ENCODE data around the gene EXOC4.
"Not testable (repeated sequence)": the region's sequence is repeated elsewhere in the genome, so short reads cannot be mapped to it uniquely, and the experiment has no call there.

EXOC4 gene

GRCh38 chr7:133303931-133304330, 51.1 kb downstream of the EXOC4 start:
- ATAC-seq (replicated peaks) (no peak), DNase-seq (no peak)
- H3K27me3 Mint-ChIP-seq: no peaks in the 10 kb centered on the region
- no peaks in the 10 kb centered on the region for H3K9me3 Mint-ChIP-seq
- no peak overlapping the region for H3K4me3 Mint-ChIP-seq
- H3K27ac Mint-ChIP-seq: no peak overlapping the region
- H3K36me3 Mint-ChIP-seq (ENCODE audit: insufficient read depth): peaks cover 25% of the 10 kb centered on the region
- peaks cover 0 to 17% of the 10 kb centered on the region in 2 donors for H3K4me1 Mint-ChIP-seq (ENCODE audit: low read depth in 2 of 2)

GRCh38 chr7:133309333-133309732, 56.5 kb downstream of the EXOC4 start:
- H3K4me3 Mint-ChIP-seq: no peak overlapping the region
- DNase-seq (no peak), ATAC-seq (replicated peaks) (no peak)
- H3K27me3 Mint-ChIP-seq: no peaks in the 10 kb centered on the region
- H3K36me3 Mint-ChIP-seq (ENCODE audit: insufficient read depth): peaks cover 26% of the 10 kb centered on the region
- H3K4me1 Mint-ChIP-seq (ENCODE audit: low read depth in 2 of 2): peaks cover 8 to 17% of the 10 kb centered on the region in 2 donors
- no peaks in the 10 kb centered on the region for H3K9me3 Mint-ChIP-seq
- H3K27ac Mint-ChIP-seq: no peak overlapping the region

DNA sequence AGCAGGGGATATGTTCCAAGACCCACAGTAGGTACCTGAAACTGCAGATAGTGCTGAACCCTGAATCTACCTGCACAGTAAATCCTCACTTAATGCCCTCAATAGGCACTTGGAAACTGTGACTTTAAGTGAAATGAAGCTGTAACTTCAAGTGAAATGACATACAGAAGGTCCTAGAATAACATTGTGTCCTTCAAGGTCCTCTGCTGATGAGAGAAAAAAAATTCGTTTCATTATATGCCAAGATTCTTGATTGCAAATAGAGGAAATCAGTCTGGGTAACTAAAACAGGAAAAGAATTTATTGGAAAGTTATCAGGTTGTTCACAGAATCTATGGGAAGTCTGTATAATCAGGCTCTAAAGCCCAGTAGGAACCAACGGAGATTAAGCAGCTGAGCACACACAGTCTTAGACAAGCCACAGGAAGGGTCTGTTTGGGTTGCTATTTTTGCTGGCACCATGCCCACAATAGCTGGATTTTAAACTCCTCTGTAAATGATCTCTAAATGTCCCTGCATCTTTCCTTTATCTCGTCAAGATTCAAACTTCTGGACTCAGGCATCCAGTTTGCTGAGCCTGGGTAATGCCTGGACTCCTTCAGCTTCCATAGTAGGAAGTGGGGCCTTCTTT, 57.5 kb downstream of the EXOC4 start:
- no peak overlapping the region for H3K27ac Mint-ChIP-seq
- no peak for ATAC-seq (replicated peaks)
- no peaks in the 10 kb centered on the region for H3K9me3 Mint-ChIP-seq
- H3K27me3 Mint-ChIP-seq: no peaks in the 10 kb centered on the region
- no peak overlapping the region for H3K4me3 Mint-ChIP-seq
- H3K36me3 Mint-ChIP-seq (ENCODE audit: insufficient read depth): peaks cover 25% of the 10 kb centered on the region
- H3K4me1 Mint-ChIP-seq (ENCODE audit: low read depth in 2 of 2): peaks cover 8 to 17% of the 10 kb centered on the region in 2 donors
- no peak for DNase-seq

- Mint-ChIP-seq H3K4me3 (no peak overlapping the region), H3K27me3 (no peaks in the 10 kb centered on the region), H3K9me3 (no peaks in the 10 kb centered on the region), H3K4me1 (ENCODE audit: low read depth in 2 of 2) (peaks cover 8 to 17% of the 10 kb centered on the region in 2 donors), H3K27ac (peak overlapping the region in 1 of 2 donors; percentile 56), H3K36me3 (ENCODE audit: insufficient read depth) (peaks cover 5% of the 10 kb centered on the region)
- ATAC-seq (replicated peaks): peak; percentile 53
- DNase-seq: no peak
Observed at GRCh38 chr7:133313575-133313974, 60.7 kb downstream of the EXOC4 start.

DNA sequence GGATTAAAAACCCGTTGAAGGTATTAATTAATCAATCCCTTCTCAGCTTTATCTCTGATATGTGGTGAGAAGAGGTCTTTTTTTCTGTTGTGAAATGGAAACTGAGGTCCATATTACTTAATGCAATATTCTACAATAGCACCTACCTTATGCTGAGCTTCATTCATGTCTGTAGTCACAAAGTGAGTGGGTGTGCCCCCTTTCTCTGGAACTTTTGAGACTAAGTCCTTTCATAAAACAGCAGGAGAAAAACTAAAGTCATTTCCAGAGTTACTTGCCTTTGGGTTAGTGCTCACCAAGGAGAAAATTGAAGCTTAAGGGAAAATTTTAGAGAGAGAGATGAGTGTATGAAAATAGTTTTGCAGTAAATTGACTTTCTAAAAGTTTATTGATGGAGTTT, 61.2 kb downstream of the EXOC4 start:
- no peak overlapping the region for H3K27ac Mint-ChIP-seq
- no peak for ATAC-seq (replicated peaks)
- no peaks in the 10 kb centered on the region for H3K9me3 Mint-ChIP-seq
- no peak for DNase-seq
- H3K36me3 Mint-ChIP-seq (ENCODE audit: insufficient read depth): peaks cover 3% of the 10 kb centered on the region
- H3K4me3 Mint-ChIP-seq: no peak overlapping the region
- peaks cover 8 to 17% of the 10 kb centered on the region in 2 donors for H3K4me1 Mint-ChIP-seq (ENCODE audit: low read depth in 2 of 2)
- no peaks in the 10 kb centered on the region for H3K27me3 Mint-ChIP-seq

GRCh38 chr7:133315332-133316040, 62.6 kb downstream of the EXOC4 start:
- Mint-ChIP-seq H3K27ac (no peak overlapping the region), H3K36me3 (ENCODE audit: insufficient read depth) (peaks cover 12% of the 10 kb centered on the region), H3K4me3 (no peak overlapping the region), H3K9me3 (peaks cover 0 to 3% of the 10 kb centered on the region in 2 donors), H3K4me1 (ENCODE audit: low read depth in 2 of 2) (peaks cover 8 to 19% of the 10 kb centered on the region in 2 donors), H3K27me3 (no peaks in the 10 kb centered on the region)
- DNase-seq (no peak), ATAC-seq (replicated peaks) (no peak)

- Mint-ChIP-seq H3K4me1 (ENCODE audit: low read depth in 2 of 2) (peaks cover 6 to 28% of the 10 kb centered on the region in 2 donors), H3K9me3 (peaks cover 4 to 8% of the 10 kb centered on the region in 2 donors), H3K27me3 (no peaks in the 10 kb centered on the region), H3K4me3 (no peak overlapping the region), H3K36me3 (ENCODE audit: insufficient read depth) (peaks cover 21% of the 10 kb centered on the region), H3K27ac (no peak overlapping the region)
- ATAC-seq (replicated peaks): no peak
- DNase-seq: no peak
Observed at GRCh38 chr7:133319842-133320241, 67.0 kb downstream of the EXOC4 start.

GRCh38 chr7:133320891-133321290, 68.0 kb downstream of the EXOC4 start:
- Mint-ChIP-seq H3K36me3 (ENCODE audit: insufficient read depth) (peaks cover 21% of the 10 kb centered on the region), H3K9me3 (peaks cover 6 to 12% of the 10 kb centered on the region in 2 donors), H3K4me3 (no peak overlapping the region), H3K27ac (no peak overlapping the region), H3K4me1 (ENCODE audit: low read depth in 2 of 2) (peaks cover 6 to 33% of the 10 kb centered on the region in 2 donors), H3K27me3 (no peaks in the 10 kb centered on the region)
- no peak for ATAC-seq (replicated peaks)
- no peak for DNase-seq

DNA sequence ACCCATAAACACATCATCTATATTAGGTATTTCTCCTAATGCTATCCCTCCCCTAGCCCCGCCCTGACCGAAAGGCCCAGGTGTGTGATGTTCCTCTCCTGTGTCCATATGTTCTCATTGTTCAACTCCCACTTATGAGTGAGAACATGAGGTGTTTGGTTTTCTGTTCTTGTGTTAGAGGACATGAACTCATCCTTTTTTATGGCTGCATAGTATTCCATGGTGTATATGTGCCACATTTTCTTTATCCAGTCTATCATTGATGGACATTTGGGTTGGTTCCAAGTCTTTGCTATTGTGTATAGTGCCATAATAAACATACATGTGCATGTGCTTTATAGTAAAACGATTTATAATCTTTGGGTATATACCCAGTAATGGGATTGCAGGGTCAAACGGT, 68.5 kb downstream of the EXOC4 start:
- not testable (repeated sequence) for DNase-seq; H3K27ac Mint-ChIP-seq; H3K27me3 Mint-ChIP-seq; H3K4me3 Mint-ChIP-seq; ATAC-seq (replicated peaks)
- peaks cover 6 to 33% of the 10 kb centered on the region in 2 donors for H3K4me1 Mint-ChIP-seq (ENCODE audit: low read depth in 2 of 2)
- H3K9me3 Mint-ChIP-seq: peaks cover 6 to 15% of the 10 kb centered on the region in 2 donors
- peaks cover 21% of the 10 kb centered on the region for H3K36me3 Mint-ChIP-seq (ENCODE audit: insufficient read depth)

DNA sequence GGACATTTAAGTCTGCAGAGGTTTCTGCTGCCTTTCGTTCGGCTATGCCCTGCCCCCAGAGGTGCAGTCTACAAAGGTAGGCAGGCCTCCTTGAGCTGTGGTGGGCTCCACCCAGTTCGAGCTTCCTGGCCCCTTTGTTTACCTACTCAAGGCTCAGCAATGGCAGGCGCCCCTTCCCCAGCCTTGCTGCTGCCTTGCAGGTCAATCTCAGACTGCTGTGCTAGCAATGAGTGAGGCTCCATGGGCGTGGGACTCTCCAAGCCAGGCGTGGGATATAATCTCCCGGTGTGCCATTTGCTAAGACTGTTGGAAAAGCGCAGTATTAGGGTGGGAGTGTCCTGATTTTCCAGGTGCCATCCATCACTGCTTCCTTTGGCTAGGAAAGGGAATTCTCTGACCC, 73.9 kb downstream of the EXOC4 start:
- not testable (repeated sequence) for ATAC-seq (replicated peaks); H3K4me3 Mint-ChIP-seq; H3K27ac Mint-ChIP-seq; H3K36me3 Mint-ChIP-seq (ENCODE audit: insufficient read depth); H3K27me3 Mint-ChIP-seq; DNase-seq
- Mint-ChIP-seq H3K9me3 (peaks cover 2 to 15% of the 10 kb centered on the region in 2 donors), H3K4me1 (ENCODE audit: low read depth in 2 of 2) (peaks cover 13 to 49% of the 10 kb centered on the region in 2 donors)

DNA sequence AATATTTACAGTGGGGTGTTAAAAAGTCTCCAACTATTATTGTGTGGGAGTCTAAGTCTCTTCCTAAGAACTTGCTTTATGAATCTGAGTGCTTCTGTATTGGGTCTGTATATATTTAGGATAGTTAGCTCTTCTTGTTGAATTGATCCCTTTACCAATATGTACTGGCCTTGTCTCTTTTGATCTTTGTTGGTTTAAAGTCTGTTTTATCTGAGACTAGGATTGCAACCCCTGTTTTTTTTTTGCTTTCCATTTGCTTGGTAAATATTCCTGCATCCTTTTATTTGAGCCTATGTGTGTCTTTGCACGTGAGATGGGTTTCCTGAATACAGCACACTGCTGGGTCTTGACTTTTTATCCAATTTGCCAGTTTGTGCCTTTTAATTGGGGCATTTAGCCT, 75.1 kb downstream of the EXOC4 start:
- not testable (repeated sequence) for H3K36me3 Mint-ChIP-seq (ENCODE audit: insufficient read depth); H3K27me3 Mint-ChIP-seq; ATAC-seq (replicated peaks); DNase-seq; H3K4me3 Mint-ChIP-seq
- peak overlapping the region; percentile 2 for H3K27ac Mint-ChIP-seq
- peaks cover 2 to 15% of the 10 kb centered on the region in 2 donors for H3K9me3 Mint-ChIP-seq
- H3K4me1 Mint-ChIP-seq (ENCODE audit: low read depth in 2 of 2): peaks cover 13 to 40% of the 10 kb centered on the region in 2 donors

DNA sequence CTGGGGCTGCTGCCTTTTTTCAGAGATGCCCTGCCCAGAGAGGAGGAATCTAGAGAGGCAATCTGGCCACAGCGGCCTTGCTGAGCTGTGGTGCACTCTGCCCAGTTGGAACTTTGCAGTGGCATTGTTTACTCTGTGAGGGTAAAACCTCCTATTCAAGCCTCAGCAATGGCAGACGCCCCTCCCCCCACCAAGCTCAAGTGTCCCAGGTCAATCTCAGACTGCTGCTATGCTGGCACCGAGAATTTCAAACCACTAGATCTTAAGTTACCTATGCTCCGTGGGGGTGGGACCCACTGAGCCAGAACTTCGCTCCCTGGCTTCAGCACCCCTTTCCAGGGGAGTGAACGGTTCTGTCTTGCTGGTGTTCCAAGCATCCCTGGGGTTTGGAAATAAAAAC, 77.2 kb downstream of the EXOC4 start:
- DNase-seq: no peak
- H3K9me3 Mint-ChIP-seq: peaks cover 2 to 7% of the 10 kb centered on the region in 2 donors
- H3K27me3 Mint-ChIP-seq: no peaks in the 10 kb centered on the region
- no peaks in the 10 kb centered on the region for H3K36me3 Mint-ChIP-seq (ENCODE audit: insufficient read depth)
- no peak overlapping the region for H3K27ac Mint-ChIP-seq
- no peak for ATAC-seq (replicated peaks)
- peaks cover 7 to 35% of the 10 kb centered on the region in 2 donors for H3K4me1 Mint-ChIP-seq (ENCODE audit: low read depth in 2 of 2)
- no peak overlapping the region for H3K4me3 Mint-ChIP-seq

DNA sequence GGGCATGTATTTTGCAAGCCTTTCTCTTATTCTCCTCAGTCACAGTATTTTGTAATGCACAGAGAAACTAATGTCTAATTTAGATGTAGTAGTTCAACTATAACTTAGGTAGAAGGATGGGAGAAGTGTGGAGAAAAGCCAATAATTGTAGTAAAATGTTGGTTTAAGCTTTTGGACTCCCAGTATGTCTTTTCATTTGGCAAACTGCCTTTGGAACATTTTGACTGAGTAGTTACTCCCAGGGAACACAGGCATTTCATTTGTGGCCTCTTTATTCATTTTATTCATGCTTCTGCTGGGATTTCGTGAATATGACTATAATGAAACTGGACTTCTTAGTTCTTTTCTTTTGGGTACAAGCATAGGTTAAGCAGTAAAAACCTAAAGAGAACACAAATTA, 79.0 kb downstream of the EXOC4 start:
- Mint-ChIP-seq H3K9me3 (peaks cover 0 to 2% of the 10 kb centered on the region in 2 donors), H3K36me3 (ENCODE audit: insufficient read depth) (no peaks in the 10 kb centered on the region), H3K27me3 (no peaks in the 10 kb centered on the region), H3K4me3 (no peak overlapping the region), H3K4me1 (ENCODE audit: low read depth in 2 of 2) (peaks cover 7 to 30% of the 10 kb centered on the region in 2 donors), H3K27ac (no peak overlapping the region)
- ATAC-seq (replicated peaks) (no peak), DNase-seq (no peak)

GRCh38 chr7:133339772-133340171, 86.9 kb downstream of the EXOC4 start:
- Mint-ChIP-seq H3K9me3 (peaks cover 16 to 37% of the 10 kb centered on the region in 2 donors), H3K36me3 (ENCODE audit: insufficient read depth) (peaks cover 13% of the 10 kb centered on the region), H3K27ac (no peak overlapping the region), H3K27me3 (no peaks in the 10 kb centered on the region), H3K4me1 (ENCODE audit: low read depth in 2 of 2) (peaks cover 5 to 8% of the 10 kb centered on the region in 2 donors), H3K4me3 (no peak overlapping the region)
- no peak for ATAC-seq (replicated peaks)
- no peak for DNase-seq
